Cardiac fibroblast (primary cell): ENCODE results near the gene RHOH.

Source experiments
- DNase-seq, 2 donors: peaks; one replicate each; pipeline versions ENCODE4 v3.0.0 to v3.0.0-alpha.2; 2010; ENCODE audit warnings: low read depth in 2 of 2
- H3K4me3 ChIP-seq, 2 donors: replicated peaks in 1 of 2; 1 replicate in 1 of 2; 2 replicates in 1 of 2; pipeline ENCODE4 v1.5.1; 2011; ENCODE audit warnings: low read depth in 2 of 2, low read length in 2 of 2, mild to moderate bottlenecking in 2 of 2, moderate library complexity in 1 of 2
- TF ChIP-seq, protein P1 (sequence below): IDR thresholded peaks from one replicate; pipeline ENCODE4 v1.5.1; 2011; ENCODE audit warnings: low read depth, mild to moderate bottlenecking, low read length, inconsistent platforms

The RHOH gene

GRCh38 chr4:40197879-40198689, 1.3 kb downstream of the RHOH start:
- TF ChIP-seq, protein P1, sequence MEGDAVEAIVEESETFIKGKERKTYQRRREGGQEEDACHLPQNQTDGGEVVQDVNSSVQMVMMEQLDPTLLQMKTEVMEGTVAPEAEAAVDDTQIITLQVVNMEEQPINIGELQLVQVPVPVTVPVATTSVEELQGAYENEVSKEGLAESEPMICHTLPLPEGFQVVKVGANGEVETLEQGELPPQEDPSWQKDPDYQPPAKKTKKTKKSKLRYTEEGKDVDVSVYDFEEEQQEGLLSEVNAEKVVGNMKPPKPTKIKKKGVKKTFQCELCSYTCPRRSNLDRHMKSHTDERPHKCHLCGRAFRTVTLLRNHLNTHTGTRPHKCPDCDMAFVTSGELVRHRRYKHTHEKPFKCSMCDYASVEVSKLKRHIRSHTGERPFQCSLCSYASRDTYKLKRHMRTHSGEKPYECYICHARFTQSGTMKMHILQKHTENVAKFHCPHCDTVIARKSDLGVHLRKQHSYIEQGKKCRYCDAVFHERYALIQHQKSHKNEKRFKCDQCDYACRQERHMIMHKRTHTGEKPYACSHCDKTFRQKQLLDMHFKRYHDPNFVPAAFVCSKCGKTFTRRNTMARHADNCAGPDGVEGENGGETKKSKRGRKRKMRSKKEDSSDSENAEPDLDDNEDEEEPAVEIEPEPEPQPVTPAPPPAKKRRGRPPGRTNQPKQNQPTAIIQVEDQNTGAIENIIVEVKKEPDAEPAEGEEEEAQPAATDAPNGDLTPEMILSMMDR = no peak
- H3K4me3 ChIP-seq = no peak overlapping the region
- no peak for DNase-seq

- DNase-seq = no peak
- TF ChIP-seq, protein P1 = no peak
- H3K4me3 ChIP-seq = no peak overlapping the region
Measured at GRCh38 chr4:40199179-40199670, 2.4 kb downstream of the RHOH start.

DNA sequence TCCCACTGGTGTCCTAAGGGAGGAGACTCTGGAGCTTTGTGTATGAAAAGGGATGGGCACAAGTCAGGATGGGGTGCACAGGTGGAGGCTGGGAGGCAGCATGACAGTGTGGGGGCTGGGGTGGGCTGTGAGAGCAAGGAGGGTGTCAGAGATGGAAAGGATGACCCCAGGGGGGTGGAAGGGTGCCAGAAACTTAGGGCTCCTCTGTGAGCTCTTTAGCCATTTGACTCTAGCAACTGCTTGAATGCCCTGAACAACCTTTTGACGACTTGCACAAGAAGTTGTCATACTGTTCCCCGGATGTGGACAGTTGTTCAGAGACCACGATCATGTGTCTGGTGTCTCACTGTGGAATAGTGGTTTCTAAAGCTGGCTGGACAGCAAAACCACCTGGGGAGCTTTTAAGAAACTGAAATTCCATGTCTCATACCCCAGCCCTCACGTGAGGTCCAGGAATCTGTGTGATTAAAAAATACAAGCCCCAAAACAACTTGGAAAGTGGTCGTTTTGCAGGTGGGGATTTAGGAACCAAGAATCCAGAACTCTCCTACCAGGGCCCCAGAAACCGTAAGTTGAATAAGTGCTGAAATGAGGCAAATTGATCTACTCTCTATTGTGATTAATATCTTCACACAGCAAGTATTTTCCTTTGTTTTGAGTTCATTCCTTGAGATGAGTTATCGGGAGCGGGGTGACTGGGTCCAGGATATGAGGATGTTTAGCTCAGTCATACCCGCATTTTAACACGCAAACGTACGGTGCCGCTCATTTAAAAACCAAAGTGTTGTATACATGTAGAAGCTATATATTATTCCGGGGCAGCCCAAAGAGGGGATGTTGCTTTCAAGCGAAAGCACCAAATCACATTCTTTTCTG, 3.4 kb downstream of the RHOH start:
- peak in 1 of 2 donors; percentile 29 for DNase-seq
- no peak overlapping the region for H3K4me3 ChIP-seq
- TF ChIP-seq, protein P1 = no peak

GRCh38 chr4:40200875-40201801, 4.3 kb downstream of the RHOH start:
- TF ChIP-seq, protein P1 = no peak
- no peak for DNase-seq
- no peak overlapping the region for H3K4me3 ChIP-seq

GRCh38 chr4:40201898-40202297, 5.1 kb downstream of the RHOH start:
- no peak for DNase-seq
- H3K4me3 ChIP-seq = no peak overlapping the region
- TF ChIP-seq, protein P1 = no peak

DNA sequence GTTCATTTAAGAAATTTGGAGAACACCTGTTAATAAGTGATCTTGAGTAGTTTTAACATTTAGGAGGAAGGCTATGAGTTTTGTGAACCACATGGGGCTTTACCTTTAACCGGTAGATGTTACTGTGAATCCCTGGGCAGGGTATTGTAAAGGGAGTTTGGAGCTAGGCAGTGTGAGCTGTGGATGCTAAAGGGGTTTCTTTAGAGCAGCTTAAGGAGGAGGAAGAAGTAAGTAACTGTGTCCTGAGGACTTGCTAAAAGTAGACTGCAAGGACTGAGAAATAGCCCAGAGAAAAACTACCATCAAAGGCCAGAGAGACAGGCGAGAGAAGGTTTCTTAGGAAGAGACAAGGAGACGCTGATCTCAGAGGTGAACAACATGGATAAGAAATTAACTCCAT, 5.6 kb downstream of the RHOH start:
- DNase-seq = no peak
- TF ChIP-seq, protein P1 = no peak
- H3K4me3 ChIP-seq = no peak overlapping the region
